Measurements from ENCODE around the gene RBMS1.
A peak's percentile ranks its signal among the peaks of the same experiment; 100 is the strongest.
"Not testable (repeated sequence)": the region's sequence is repeated elsewhere in the genome, so short reads cannot be mapped to it uniquely, and the experiment has no call there.

The RBMS1 gene

GRCh38 chr2:160433466-160434140, 60.0 kb downstream of the RBMS1 start:
- DNase-seq (ENCODE audit: low spot score), result no peak

- DNase-seq (ENCODE audit: low spot score), result no peak
Observed at GRCh38 chr2:160432633-160433032, 61.0 kb downstream of the RBMS1 start.

- no peak for DNase-seq (ENCODE audit: low spot score)
Observed at GRCh38 chr2:160431441-160431840, 62.2 kb downstream of the RBMS1 start.

DNA sequence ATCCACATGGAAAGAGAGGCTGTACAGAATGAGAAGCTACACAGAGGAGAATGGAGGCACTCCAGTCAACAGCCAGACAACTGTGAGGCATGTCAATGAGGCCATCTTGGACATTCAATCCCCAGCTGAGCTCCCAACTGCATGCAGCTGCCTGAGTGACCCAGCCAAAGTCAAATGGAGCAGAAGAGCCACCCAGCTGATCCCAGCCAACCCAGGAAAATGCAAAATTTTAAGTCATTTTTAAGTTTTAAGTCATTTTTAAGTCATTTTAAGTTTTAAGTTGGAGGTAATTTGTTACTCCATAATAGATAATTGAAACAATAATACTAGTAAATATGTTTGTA, 63.6 kb downstream of the RBMS1 start:
- no peak for DNase-seq (ENCODE audit: low spot score)

DNA sequence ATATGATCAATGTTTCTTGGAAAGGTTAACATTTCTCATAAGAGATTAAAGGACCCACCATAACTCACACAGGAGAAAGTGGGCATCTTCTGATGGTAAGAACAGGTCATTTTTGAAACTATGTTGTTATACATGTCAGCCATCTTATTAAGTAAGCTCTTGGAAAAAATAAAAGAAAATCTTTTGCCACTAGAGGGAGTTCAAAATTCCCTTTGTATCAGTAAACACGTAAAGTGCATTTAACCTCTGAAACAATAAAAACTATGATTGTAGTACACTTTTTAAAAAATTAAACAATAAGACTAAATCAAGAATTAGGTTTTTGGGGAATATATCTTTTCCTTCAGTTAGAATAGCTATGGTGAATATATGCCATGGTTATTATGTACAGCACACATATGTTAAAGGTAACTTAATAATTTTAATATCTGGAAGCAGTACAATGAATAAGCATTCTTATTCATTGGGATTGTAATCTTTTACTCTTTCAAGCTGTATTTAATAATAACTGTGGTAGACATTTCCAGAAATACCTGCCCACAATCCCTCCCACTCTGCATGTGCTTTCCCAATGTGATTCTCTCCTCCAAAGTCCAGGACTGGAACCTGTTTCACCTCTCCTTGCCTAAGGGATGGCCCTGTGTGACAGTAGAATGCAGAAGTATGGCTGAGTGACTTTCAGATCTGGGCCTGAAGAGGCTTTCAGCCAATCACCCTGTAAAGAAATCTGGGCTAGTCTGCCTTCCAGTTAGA, 64.2 kb downstream of the RBMS1 start:
- peak; percentile 37 for DNase-seq (ENCODE audit: low spot score)

DNA sequence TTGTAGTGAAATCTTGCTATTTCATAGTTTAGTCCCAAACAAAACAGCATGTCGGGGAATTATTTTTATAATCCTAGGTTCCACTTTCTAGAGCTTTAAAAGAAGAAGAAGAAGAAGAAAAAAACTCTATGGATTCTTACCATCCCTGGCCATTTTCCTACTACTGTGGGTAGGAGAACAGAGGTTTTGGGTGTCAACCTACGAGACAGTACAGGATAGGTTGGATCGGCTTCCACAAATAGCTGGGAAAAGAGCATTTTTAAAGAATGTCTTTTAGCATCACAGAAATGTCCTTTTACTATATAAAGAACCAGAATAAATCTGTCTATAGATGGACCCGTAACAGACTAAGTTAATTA, 65.2 kb downstream of the RBMS1 start:
- DNase-seq (ENCODE audit: low spot score), result no peak

- DNase-seq (ENCODE audit: low spot score), result peak; percentile 19
Observed at GRCh38 chr2:160427629-160428404, 65.8 kb downstream of the RBMS1 start.

DNA sequence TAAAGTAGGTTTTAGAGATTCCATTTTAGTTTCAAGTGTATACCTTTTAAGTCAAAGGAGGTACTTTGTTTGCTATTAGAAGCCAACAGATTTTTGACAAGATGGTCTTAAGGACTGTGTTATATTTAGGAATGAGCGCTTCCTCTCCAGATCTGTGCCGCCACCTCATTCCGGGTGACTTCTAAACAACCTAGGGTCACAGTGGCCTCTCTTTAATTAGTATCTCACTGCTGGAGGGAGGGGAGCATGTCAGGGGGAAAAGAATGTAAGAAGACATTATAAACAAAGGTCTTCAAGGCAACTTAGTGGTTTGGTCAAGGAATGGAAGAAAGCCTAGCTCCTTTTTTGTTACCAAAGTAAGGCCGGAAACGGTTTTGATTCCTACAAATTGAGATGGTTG, 67.0 kb downstream of the RBMS1 start:
- no peak for DNase-seq (ENCODE audit: low spot score)

- DNase-seq (ENCODE audit: low spot score), result no peak
Observed at GRCh38 chr2:160425434-160426151, 68.0 kb downstream of the RBMS1 start.

DNA sequence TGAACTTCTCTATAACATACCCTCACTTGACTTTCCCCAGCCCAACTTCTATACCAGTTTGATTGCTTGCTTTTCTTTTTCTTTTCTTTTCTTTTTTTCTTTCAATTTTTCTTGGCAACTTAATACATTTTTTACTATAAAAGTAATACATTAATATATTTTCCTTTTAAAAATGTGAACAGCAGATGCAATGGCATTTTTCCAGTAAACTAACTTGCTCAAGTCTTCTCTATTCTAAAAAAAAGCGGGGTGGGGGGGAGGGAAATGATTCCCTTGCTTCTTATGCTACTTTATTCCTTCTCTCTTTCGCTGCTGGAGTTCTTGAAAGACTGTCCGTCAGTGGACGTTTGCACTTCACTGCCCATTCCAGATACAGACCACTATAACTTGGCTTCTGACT, 70.5 kb downstream of the RBMS1 start:
- DNase-seq (ENCODE audit: low spot score), result no peak

DNA sequence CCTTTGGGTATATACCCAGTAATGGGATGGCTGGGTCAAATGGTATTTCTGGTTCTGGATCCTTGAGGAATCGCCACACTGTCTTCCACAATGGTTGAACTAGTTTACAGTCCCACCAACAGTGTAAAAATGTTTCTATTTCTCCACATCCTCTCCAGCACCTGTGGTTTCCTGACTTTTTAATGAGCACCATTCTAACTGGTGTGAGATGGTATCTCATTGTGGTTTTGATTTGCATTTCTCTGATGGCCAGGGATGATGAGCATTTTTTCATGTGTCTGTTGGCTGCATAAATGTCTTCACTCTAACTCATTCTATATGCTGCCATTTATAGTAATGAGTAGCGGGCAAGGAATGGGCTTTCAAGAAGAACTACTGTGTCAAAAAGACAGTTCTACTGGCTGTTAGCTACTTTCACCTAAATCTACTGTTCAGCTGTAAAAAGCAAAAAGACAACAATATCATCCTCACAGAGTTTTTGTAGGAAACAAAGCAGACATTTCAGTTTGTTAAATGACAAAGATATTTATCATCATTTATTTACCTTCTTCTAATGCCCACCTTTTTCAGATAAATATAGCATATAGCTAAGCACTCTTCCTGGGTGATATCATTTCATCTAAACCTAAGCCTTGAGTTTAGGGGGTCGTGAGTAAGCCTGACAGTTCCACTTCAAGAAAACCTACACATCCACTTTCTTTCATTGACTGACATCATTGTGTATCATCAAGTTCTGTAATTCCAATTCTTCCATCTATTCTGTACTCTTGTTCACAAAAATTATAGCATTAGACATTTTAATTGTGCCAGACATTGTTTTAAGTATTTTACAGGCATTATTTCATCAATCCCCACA, 71.7 kb downstream of the RBMS1 start:
- DNase-seq (ENCODE audit: low spot score), result not testable (repeated sequence)

- DNase-seq (ENCODE audit: low spot score), result no peak
Observed at GRCh38 chr2:160420711-160421110, 72.9 kb downstream of the RBMS1 start.

- no peak for DNase-seq (ENCODE audit: low spot score)
Observed at GRCh38 chr2:160419776-160420505, 73.7 kb downstream of the RBMS1 start.

- DNase-seq (ENCODE audit: low spot score), result no peak
Observed at GRCh38 chr2:160418853-160419252, 74.8 kb downstream of the RBMS1 start.

DNA sequence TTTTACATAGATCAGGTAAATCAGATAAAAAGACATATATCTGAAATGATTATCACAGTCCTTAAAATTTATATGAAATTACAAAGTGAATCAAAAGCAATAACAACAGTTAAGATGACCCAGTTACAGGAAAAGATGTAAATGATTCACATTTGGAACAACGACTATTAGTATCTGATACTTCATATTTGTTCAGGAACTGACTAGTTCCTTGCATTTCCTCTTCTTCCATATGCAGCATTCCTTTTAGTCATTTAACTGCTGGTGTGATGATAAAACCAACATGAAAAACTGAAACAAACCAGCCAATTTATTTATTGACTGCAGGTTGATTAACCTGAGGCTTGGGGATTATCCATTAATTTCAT, 75.2 kb downstream of the RBMS1 start:
- no peak for DNase-seq (ENCODE audit: low spot score)

GRCh38 chr2:160417745-160418397, 75.7 kb downstream of the RBMS1 start:
- DNase-seq (ENCODE audit: low spot score), result no peak

DNA sequence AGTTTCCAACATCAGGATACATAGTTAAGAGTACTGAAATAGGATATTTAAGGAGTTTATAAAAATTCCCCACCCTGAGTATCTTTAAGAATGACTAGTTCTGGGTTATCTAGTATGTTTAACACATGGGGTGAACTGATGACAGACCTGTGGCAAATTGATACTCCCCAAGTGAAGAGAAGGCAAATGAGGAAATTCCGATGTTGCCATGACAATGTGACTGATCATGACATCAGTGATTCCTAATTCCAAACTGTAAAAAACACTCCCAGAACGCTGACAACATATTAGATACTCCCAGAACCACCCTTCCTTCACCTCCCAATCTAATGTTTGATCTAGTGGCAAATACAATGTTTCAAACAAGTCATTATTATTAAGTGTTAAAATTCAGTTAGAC, 77.6 kb downstream of the RBMS1 start:
- DNase-seq (ENCODE audit: low spot score), result no peak

DNA sequence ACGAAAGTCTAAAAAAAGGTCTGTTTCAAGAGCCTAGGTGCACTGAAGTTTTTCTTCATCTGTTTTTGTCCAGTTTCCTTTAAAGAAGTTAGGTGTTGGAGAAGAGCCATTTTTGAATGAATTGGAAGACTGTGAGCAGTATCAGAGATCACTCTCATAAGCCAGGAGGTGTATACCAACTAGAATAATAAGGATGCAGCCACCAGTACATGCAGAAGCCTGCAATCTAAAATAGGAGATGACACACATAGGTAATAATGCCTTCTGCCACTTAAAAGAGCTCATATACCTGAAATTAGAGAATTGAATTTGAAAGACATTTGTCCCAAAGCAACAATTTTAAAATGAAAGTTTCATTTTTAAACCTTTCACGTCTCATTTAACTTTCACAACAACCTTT, 81.7 kb downstream of the RBMS1 start:
- no peak for DNase-seq (ENCODE audit: low spot score)

- no peak for DNase-seq (ENCODE audit: low spot score)
Observed at GRCh38 chr2:160411167-160411566, 82.4 kb downstream of the RBMS1 start.

GRCh38 chr2:160409480-160409879, 84.1 kb downstream of the RBMS1 start:
- DNase-seq (ENCODE audit: low spot score), result no peak

DNA sequence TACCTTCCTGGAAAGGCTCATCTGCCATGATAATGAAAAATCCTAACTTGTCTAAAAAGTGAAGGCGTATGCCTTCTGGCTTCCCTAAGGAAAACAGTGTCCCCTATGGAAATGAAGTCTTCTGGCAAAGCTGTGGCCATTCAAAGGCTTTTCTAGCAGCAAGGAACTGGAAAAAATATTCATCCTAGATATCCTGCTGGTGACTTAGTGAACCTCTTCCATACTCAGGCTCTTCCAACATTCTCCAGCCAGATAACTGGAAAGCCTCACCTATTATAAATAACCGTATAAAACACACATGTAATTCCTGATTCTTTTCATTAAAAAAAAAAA, 84.7 kb downstream of the RBMS1 start:
- DNase-seq (ENCODE audit: low spot score), result no peak
